Trophoblast cell (in vitro differentiated cells and primary cell): ENCODE data around the gene ARF6.

Experiments
- DNase-seq, 2 donors: peaks; one replicate each; pipeline ENCODE4 v3.0.0-alpha.2; 2016
- H2AFZ ChIP-seq: 2 replicates; pipeline ENCODE4 v1.6.1; 2013; ENCODE audit warnings: low read length, moderate library complexity, mild to moderate bottlenecking; ENCODE audit not compliant: insufficient read depth, poor library complexity
- H2AK5ac ChIP-seq: 2 replicates; pipeline ENCODE4 v1.6.1; 2013; ENCODE audit warnings: mild to moderate bottlenecking, low read length
- H2BK120ac ChIP-seq: 2 replicates; pipeline ENCODE4 v1.6.1; 2013; ENCODE audit warnings: low read length, mild to moderate bottlenecking, moderate library complexity; ENCODE audit not compliant: insufficient read depth, poor library complexity
- H2BK12ac ChIP-seq: 2 replicates; pipeline ENCODE4 v1.6.1; 2013; ENCODE audit warnings: mild to moderate bottlenecking, low read length, moderate library complexity
- H2BK5ac ChIP-seq: 2 replicates; pipeline ENCODE4 v1.6.1; 2013; ENCODE audit warnings: low read length, low read depth, moderate library complexity, mild to moderate bottlenecking; ENCODE audit not compliant: poor library complexity
- H3K14ac ChIP-seq: 2 replicates; pipeline ENCODE4 v1.6.1; 2013; ENCODE audit warnings: mild to moderate bottlenecking, low read length
- H3K18ac ChIP-seq: 2 replicates; pipeline ENCODE4 v1.6.1; 2013; ENCODE audit warnings: mild to moderate bottlenecking, low read length
- H3K23ac ChIP-seq: 2 replicates; pipeline ENCODE4 v1.6.1; 2013; ENCODE audit warnings: low read length
- H3K27ac ChIP-seq: 2 replicates; pipeline ENCODE4 v1.5.1; 2013; ENCODE audit warnings: low read depth, mild to moderate bottlenecking, inconsistent platforms, low read length, moderate library complexity
- H3K27me3 ChIP-seq: 2 replicates; pipeline ENCODE4 v1.6.1; 2013; ENCODE audit warnings: inconsistent platforms, mild to moderate bottlenecking, low read length, moderate library complexity; ENCODE audit not compliant: insufficient read depth
- H3K36me3 ChIP-seq, 2 experiments: 1 replicate in 1 of 2; 2 replicates in 1 of 2; pipeline ENCODE4 v1.6.1; 2013; ENCODE audit warnings: low read length in 2 of 2, mild to moderate bottlenecking in 2 of 2, moderate library complexity in 1 of 2; ENCODE audit not compliant: insufficient read depth in 2 of 2, control insufficient read depth in 1 of 2
- H3K4ac ChIP-seq: 2 replicates; pipeline ENCODE4 v1.6.1; 2013; ENCODE audit warnings: low read depth, mild to moderate bottlenecking, low read length, moderate library complexity
- H3K4me1 ChIP-seq, 2 experiments: 1 replicate in 1 of 2; 2 replicates in 1 of 2; pipeline ENCODE4 v1.6.1; 2013; ENCODE audit warnings: low read length in 2 of 2, mild to moderate bottlenecking in 2 of 2, moderate library complexity in 1 of 2; ENCODE audit not compliant: insufficient read depth in 2 of 2, control insufficient read depth in 1 of 2
- H3K4me2 ChIP-seq: 2 replicates; pipeline ENCODE4 v1.6.1; 2013; ENCODE audit warnings: inconsistent platforms, mild to moderate bottlenecking, low read length, moderate library complexity
- H3K4me3 ChIP-seq: 2 replicates; pipeline ENCODE4 v1.5.1; 2013; ENCODE audit warnings: mild to moderate bottlenecking, low read depth, low read length, inconsistent platforms
- H3K79me1 ChIP-seq: one replicate; pipeline ENCODE4 v1.6.1; 2013; ENCODE audit warnings: low read length
- H3K79me2 ChIP-seq: 2 replicates; pipeline ENCODE4 v1.6.1; 2013; ENCODE audit warnings: low read length, mild to moderate bottlenecking; ENCODE audit not compliant: control insufficient read depth, insufficient read depth, poor library complexity
- H3K9ac ChIP-seq: 2 replicates; pipeline ENCODE4 v1.6.1; 2013; ENCODE audit warnings: mild to moderate bottlenecking, low read length
- H3K9me3 ChIP-seq: 2 replicates; pipeline ENCODE4 v1.6.1; 2013; ENCODE audit warnings: low read depth, mild to moderate bottlenecking, control low read depth, inconsistent platforms, low read length; ENCODE audit not compliant: insufficient read depth
- H4K12ac ChIP-seq: 2 replicates; pipeline ENCODE4 v1.6.1; 2013; ENCODE audit warnings: low read depth, mild to moderate bottlenecking, low read length, moderate library complexity
- H4K8ac ChIP-seq: 2 replicates; pipeline ENCODE4 v1.6.1; 2013; ENCODE audit warnings: low read depth, mild to moderate bottlenecking, low read length, moderate library complexity
- H4K91ac ChIP-seq: one replicate; pipeline ENCODE4 v1.6.1; 2013; ENCODE audit warnings: low read depth, mild to moderate bottlenecking, low read length, moderate library complexity
- WGBS: extraction: QIAGEN DNeasy Blood & Tissue Kit; methylation state at CpG from one replicate; pipeline ENCODE4 v1.1.7; 2013; ENCODE audit warnings: missing lambda C conversion rate; ENCODE audit not compliant: insufficient read length, insufficient coverage; ENCODE audit errors: extremely low coverage; 5-methylcytosine and 5-hydroxymethylcytosine counted together

The ARF6 gene

DNA sequence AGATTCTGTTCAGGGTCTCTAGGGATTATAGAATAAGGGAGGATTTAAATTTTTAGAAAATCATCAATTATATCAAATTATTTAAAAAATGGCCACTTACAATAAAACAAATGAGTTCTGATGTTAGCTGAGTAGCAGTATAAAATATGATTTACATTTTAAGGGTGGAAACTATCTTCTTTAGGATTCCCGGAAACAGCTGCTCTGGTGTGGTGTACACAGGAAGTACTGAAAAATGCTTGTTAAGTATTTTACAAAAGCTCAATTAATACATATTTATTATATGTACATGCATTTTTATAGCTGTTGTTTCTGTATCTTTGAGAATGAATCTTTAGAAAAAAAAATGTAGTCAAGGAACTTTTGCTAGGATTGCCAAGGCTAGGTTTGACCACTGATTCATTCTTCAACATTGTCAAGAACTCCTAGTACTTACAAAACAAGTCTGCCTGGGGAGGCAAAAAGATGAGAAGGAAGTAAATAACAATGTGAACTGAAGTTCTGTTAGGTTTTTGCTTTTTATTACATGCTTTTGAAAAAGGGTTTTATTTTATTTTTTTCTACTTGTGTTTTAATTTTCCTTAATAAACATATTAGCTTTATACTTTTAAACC, 48.0 kb downstream of the ARF6 start:
- Histone ChIP-seq H4K91ac (no peak overlapping the region), H3K4me1 (peaks cover 4 to 6% of the 10 kb centered on the region in 2 experiments), H2BK120ac (no peak overlapping the region), H3K4ac (no peak overlapping the region), H3K79me2 (peaks cover 2% of the 10 kb centered on the region), H3K27ac (no peak overlapping the region), H3K18ac (no peak overlapping the region), H3K79me1 (peaks cover 9% of the 10 kb centered on the region), H3K27me3 (no peaks in the 10 kb centered on the region), H3K4me3 (no peak overlapping the region), H4K12ac (no peak overlapping the region), H3K36me3 (peaks cover 0 to 2% of the 10 kb centered on the region in 2 experiments), H3K4me2 (no peak overlapping the region), H2AFZ (no peak overlapping the region), H3K23ac (no peak overlapping the region), H2BK12ac (no peak overlapping the region), H2BK5ac (no peak overlapping the region), H2AK5ac (no peak overlapping the region), H4K8ac (no peak overlapping the region), H3K9ac (no peak overlapping the region), H3K9me3 (peaks cover 4% of the 10 kb centered on the region), H3K14ac (no peak overlapping the region)
- no CpG with 5 or more reads among the region's 1 CpG for WGBS
- DNase-seq: peak; percentile 27 to 82

DNA sequence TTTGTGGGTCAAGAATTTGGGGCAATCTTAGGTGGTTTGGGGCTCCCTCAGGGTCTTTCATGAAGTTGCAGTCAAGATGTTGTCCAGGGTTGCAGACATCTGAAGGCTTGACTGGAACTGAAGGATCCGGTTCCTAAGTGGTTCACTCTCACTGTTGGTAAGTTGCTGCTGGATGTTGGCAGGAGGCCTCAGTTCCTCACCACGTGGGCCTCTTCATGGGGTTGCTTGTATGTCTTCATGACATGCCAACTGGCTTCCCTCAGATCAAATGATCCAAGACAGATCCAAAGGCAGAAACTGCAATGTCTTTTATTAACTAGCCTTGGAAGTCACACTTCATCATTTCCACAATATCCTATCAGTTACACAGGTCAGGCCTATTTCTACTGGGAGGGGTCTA, 49.2 kb downstream of the ARF6 start:
- Histone ChIP-seq H2BK12ac (peak overlapping the region; percentile 13), H3K27me3 (no peaks in the 10 kb centered on the region), H2AFZ (no peak overlapping the region), H3K4me2 (no peak overlapping the region), H3K4ac (no peak overlapping the region), H2AK5ac (peak overlapping the region; percentile 88), H3K9me3 (peaks cover 4% of the 10 kb centered on the region), H3K79me1 (peaks cover 13% of the 10 kb centered on the region), H4K8ac (no peak overlapping the region), H3K14ac (peak overlapping the region; percentile 54), H3K18ac (no peak overlapping the region), H3K79me2 (peaks cover 2% of the 10 kb centered on the region), H3K4me1 (peaks cover 8 to 10% of the 10 kb centered on the region in 2 experiments), H2BK5ac (no peak overlapping the region), H3K4me3 (no peak overlapping the region), H2BK120ac (no peak overlapping the region), H3K36me3 (peaks cover 0 to 2% of the 10 kb centered on the region in 2 experiments), H4K91ac (peak overlapping the region; percentile 57), H3K27ac (no peak overlapping the region), H3K23ac (no peak overlapping the region), H4K12ac (no peak overlapping the region), H3K9ac (no peak overlapping the region)
- no CpG with 5 or more reads among the region's 2 CpGs for WGBS
- no peak for DNase-seq

DNA sequence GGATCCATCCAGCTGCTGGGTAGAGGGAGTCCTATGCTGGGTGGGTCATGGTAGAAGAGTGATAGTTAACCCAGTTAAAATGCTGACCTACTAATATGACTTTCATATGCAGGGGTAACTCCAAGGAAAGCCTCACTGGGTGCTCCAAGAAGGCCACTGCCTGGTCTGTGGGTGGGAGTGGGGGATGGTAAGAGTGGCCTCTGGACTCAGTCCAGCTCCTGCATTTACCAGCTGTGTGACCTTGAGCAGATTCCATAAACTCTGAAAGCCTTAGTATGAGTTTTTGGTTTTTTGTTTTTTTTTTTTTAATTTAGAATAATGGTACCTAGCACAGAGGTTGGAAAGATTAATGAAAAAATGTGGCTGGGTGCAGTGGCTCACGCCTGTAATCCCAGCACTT, 51.6 kb downstream of the ARF6 start:
- H3K9me3 ChIP-seq: no peaks in the 10 kb centered on the region
- no peak overlapping the region for H3K9ac ChIP-seq
- no peak overlapping the region for H4K8ac ChIP-seq
- no peak overlapping the region for H2AFZ ChIP-seq
- WGBS: no CpG with 5 or more reads among the region's 1 CpG
- H3K23ac ChIP-seq: no peak overlapping the region
- H3K79me2 ChIP-seq: peaks cover 2% of the 10 kb centered on the region
- no peak overlapping the region for H2AK5ac ChIP-seq
- no peak overlapping the region for H2BK5ac ChIP-seq
- no peak overlapping the region for H3K4ac ChIP-seq
- no peak overlapping the region for H3K4me2 ChIP-seq
- peaks cover 8 to 10% of the 10 kb centered on the region in 2 experiments for H3K4me1 ChIP-seq
- no peak overlapping the region for H2BK12ac ChIP-seq
- no peak overlapping the region for H3K27ac ChIP-seq
- H3K18ac ChIP-seq: no peak overlapping the region
- H3K27me3 ChIP-seq: no peaks in the 10 kb centered on the region
- H3K14ac ChIP-seq: no peak overlapping the region
- H3K79me1 ChIP-seq: peaks cover 13% of the 10 kb centered on the region
- H2BK120ac ChIP-seq: no peak overlapping the region
- H4K12ac ChIP-seq: no peak overlapping the region
- H3K4me3 ChIP-seq: no peak overlapping the region
- H4K91ac ChIP-seq: no peak overlapping the region
- H3K36me3 ChIP-seq: no peaks in the 10 kb centered on the region
- DNase-seq: no peak

DNA sequence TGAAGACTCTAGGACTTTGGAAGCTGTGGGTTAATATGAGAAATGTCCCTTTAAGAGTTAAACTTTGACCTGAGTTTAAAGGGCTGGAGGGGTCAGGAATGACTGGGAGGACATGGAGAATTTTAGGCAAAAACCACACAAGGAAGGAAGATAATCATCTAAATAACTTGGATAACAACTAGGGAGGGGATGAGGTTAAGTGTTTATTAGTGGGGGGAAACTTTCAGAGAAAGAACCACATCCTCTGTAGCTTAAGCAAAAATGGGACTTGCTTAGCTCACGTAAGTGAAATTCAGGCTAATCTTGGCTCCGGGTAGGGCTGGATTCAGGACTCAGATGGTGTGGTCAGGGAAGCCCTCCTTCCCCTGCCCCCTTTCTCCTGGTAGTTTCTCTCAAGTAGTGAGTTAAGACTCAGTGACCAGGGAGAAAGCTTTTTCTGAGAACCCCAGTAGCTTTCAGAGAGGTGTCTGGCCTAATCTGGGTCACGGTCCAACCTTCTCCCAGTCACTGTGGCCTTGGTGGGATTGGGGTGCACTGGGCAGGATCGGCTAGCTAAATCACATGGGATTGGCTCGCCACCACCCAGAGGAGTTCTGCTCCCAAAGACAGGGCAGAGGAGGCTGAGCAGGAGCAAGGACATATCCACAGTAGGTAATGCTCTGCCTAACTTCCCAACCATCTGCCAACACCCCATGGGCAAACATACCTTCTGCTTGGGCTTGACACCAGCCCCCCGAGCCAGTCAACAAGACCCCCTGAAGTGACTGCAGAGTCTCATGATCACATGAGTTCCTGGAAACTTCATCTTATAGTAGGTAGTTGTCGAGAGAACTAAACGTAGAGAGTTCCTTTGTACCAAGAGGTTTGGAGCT, 52.8 kb downstream of the ARF6 start:
- Histone ChIP-seq H4K12ac (no peak overlapping the region), H2AFZ (peak overlapping the region; percentile 53), H3K27me3 (no peaks in the 10 kb centered on the region), H3K4me3 (no peak overlapping the region), H3K4me2 (no peak overlapping the region), H3K14ac (peak overlapping the region; percentile 82), H3K23ac (no peak overlapping the region), H2BK5ac (peak overlapping the region; percentile 71), H3K36me3 (no peaks in the 10 kb centered on the region), H3K4ac (peak overlapping the region; percentile 74), H3K4me1 (peaks cover 8 to 10% of the 10 kb centered on the region in 2 experiments), H4K91ac (peak overlapping the region; percentile 89), H2BK120ac (peak overlapping the region; percentile 94), H3K79me2 (peaks cover 2% of the 10 kb centered on the region), H3K18ac (peak overlapping the region; percentile 94), H4K8ac (peak overlapping the region; percentile 84), H2BK12ac (peak overlapping the region; percentile 93), H3K79me1 (peaks cover 12% of the 10 kb centered on the region), H3K9me3 (no peaks in the 10 kb centered on the region), H3K9ac (no peak overlapping the region), H3K27ac (peak overlapping the region; percentile 35), H2AK5ac (peak overlapping the region; percentile 59)
- WGBS: no CpG with 5 or more reads among the region's 8 CpGs
- no peak for DNase-seq
